Testis (tissue), 3 donors: ENCODE results near the gene FAM169A. TPM values are rescaled to one million over a fixed set of nuclear protein-coding genes. Genes with fewer than 3 reads are reported as not detected.
"Not testable (repeated sequence)": the region's sequence is repeated elsewhere in the genome, so short reads cannot be mapped to it uniquely, and the experiment has no call there.

Source experiments
- DNase-seq: peaks from one replicate; pipeline ENCODE4 v3.0.0-alpha.2; 2019
- H3K27ac ChIP-seq, 2 donors: fragments of 200-600 bp; sonication (generic); one replicate each; pipeline ENCODE4 v1.5.1; 2019
- H3K27me3 ChIP-seq: fragments of 200-600 bp; sonication (generic); one replicate; pipeline ENCODE4 v1.5.1; 2019
- H3K36me3 ChIP-seq: fragments of 200-600 bp; sonication (generic); one replicate; pipeline ENCODE4 v1.5.1; 2017; ENCODE audit warnings: low read depth; ENCODE audit errors: missing control alignments
- H3K4me1 ChIP-seq: fragments of 200-600 bp; sonication (generic); one replicate; pipeline ENCODE4 v1.5.1; 2019
- H3K4me3 ChIP-seq, 2 donors: fragments of 200-600 bp; sonication (generic); one replicate each; pipeline ENCODE4 v1.5.1; 2017 to 2019
- H3K9me3 ChIP-seq: fragments of 200-600 bp; sonication (generic); one replicate; pipeline ENCODE4 v1.5.1; 2017
- CTCF ChIP-seq, 3 experiments: fragments of 450-650 bp in 2 of 3; fragments of 200-600 bp in 1 of 3; sonication (generic) in 1 of 3; IDR thresholded peaks; one replicate each; pipeline ENCODE4 v1.5.1; 2016 to 2019; ENCODE audit warnings: antibody characterized with exemption in 3 of 3, mild to moderate bottlenecking in 2 of 3, moderate library complexity in 1 of 3
- POLR2A ChIP-seq: fragments of 450-650 bp; IDR thresholded peaks from one replicate; pipeline ENCODE4 v1.6.1; 2017; ENCODE audit warnings: antibody characterized with exemption, mild to moderate bottlenecking, moderate library complexity
- WGBS, 2 donors: methylation state at CpG; one replicate each; pipeline ENCODE4 v1.1.5; 2018; 5-methylcytosine and 5-hydroxymethylcytosine counted together
- intact Hi-C: fragments of 100-400 bp; cut with DNase I; formaldehyde crosslinking; loops from one replicate; pipeline ENCODE4 v1.15.1; 2023; ENCODE audit warnings: low total_unique reads
- polyA plus RNA-seq: library from polyadenylated mRNA; stranded (reverse); fragments of 350-450 nt; fragmentation: Illumina TruSeq; extraction: RNeasy Lipid Tissue Mini Kit (QIAGEN cat#74804); gene quantifications from one replicate; pipeline ENCODE4 v1.2.3, GENCODE V29; 2014; ENCODE audit warnings: low read depth, low replicate concordance; ENCODE audit not compliant: insufficient read depth
- total RNA-seq, 2 donors: library from RNA; depleted of rRNA; stranded (reverse); fragments of >200 nt; gene quantifications; one replicate each; pipeline ENCODE4 v1.2.3, GENCODE V29; 2016

The FAM169A gene
- total and polyA plus RNA-seq, 3 donors from 2014 or later: 25.1 to 69.2 (median 58.6) TPM

DNA sequence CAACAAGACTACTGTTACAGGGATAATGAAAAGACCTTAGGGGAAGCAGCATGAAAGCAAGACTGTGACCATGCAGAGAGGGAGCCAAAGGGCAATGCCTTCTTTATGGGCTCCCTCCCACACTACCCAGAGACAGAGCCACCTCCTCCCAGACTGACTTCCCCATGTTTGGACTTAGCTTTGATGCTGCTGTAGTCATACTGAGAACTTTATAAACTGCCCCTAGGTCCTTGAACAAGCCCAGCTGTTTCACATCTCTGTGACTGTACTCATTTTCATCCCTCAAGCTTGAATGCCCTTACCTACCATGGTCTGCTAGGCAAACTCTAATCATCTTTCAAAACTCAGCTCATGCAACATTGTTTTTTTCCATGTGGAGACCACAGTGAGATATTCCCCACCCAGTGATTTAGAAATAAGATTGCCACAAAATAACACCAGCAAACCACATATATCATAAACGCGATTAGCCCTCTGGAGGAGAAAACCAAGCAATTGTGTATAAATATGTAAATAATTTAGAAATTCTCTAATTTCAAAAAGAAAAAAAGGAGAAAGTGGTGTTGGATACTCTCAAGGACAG lies 23.4 kb upstream of the FAM169A start:
- Histone ChIP-seq H3K27ac (no peak overlapping the region), H3K36me3 (no peaks in the 10 kb centered on the region), H3K9me3 (no peaks in the 10 kb centered on the region), H3K4me1 (no peaks in the 10 kb centered on the region), H3K27me3 (no peaks in the 10 kb centered on the region), H3K4me3 (no peak overlapping the region)
- intact Hi-C loops: no loop called here
- no peak for TF ChIP-seq CTCF (IDR thresholded peaks at IDR 0.05)
- TF ChIP-seq POLR2A: no peak
- no peak for DNase-seq
- WGBS, 2 donors: 79 to 81% methylated on average over 2 of the region's 2 CpGs

DNA sequence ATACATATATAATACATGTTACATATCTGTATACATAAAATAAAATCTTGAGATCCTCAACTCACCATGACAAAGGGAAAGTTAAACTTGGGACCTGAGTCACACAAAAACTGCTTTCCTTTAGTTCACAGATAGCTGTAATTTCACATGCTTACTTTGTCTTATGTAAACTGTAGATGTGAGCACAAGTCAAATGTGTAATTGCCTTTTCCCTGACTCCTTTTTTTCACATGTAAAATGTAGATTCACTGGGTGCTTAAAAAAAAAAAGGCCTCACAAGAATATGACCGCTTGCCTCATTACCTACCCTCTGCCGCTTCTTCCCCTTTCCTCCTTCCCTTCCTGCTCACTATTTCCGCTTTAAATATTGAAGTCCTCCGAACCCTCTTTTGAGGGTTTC lies 21.9 kb upstream of the FAM169A start:
- Histone ChIP-seq H3K27me3 (no peaks in the 10 kb centered on the region), H3K4me3 (no peak overlapping the region), H3K27ac (no peak overlapping the region), H3K9me3 (no peaks in the 10 kb centered on the region), H3K4me1 (no peaks in the 10 kb centered on the region), H3K36me3 (no peaks in the 10 kb centered on the region)
- TF ChIP-seq POLR2A (no peak), CTCF (IDR thresholded peaks at IDR 0.05) (no peak)
- intact Hi-C loops: no loop called here
- DNase-seq: no peak
- 87 to 90% methylated on average over 4 of the region's 4 CpGs for WGBS, 2 donors

DNA sequence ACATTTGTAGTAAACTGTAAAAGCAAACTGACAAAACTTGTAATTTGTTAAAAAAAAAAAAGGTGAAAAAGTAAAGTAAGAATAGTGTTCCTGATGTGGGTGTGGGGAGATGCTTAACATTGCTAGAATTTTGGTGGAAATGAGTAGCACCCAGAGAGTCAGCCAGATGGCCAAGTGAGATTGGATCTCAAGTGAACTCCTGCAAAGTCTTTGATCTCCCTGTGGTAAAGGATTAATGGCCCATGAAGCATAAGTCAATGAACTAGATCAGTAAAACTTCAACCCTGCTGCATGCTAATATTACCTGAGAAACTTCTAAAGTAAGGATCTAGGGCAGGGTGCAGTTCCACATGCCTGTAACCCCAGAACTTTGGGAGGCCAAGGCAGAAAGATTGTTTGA lies 19.0 kb upstream of the FAM169A start:
- no peak overlapping the region for H3K27ac ChIP-seq
- TF ChIP-seq CTCF (IDR thresholded peaks at IDR 0.05) (no peak), POLR2A (no peak)
- no peaks in the 10 kb centered on the region for H3K4me1 ChIP-seq
- H3K27me3 ChIP-seq: no peaks in the 10 kb centered on the region
- H3K4me3 ChIP-seq: no peak overlapping the region
- H3K9me3 ChIP-seq: no peaks in the 10 kb centered on the region
- no peaks in the 10 kb centered on the region for H3K36me3 ChIP-seq
- intact Hi-C loops: no loop called here
- DNase-seq: no peak

GRCh38 chr5:74882379-74883134 lies 16.4 kb upstream of the FAM169A start:
- H3K9me3 ChIP-seq, H3K27me3 ChIP-seq, H3K27ac ChIP-seq, DNase-seq, H3K36me3 ChIP-seq, H3K4me3 ChIP-seq, intact Hi-C loops: not testable (repeated sequence)
- H3K4me1 ChIP-seq: peaks cover 18% of the 10 kb centered on the region
- WGBS, 2 donors: 69 to 74% methylated on average over 10 of the region's 10 CpGs

DNA sequence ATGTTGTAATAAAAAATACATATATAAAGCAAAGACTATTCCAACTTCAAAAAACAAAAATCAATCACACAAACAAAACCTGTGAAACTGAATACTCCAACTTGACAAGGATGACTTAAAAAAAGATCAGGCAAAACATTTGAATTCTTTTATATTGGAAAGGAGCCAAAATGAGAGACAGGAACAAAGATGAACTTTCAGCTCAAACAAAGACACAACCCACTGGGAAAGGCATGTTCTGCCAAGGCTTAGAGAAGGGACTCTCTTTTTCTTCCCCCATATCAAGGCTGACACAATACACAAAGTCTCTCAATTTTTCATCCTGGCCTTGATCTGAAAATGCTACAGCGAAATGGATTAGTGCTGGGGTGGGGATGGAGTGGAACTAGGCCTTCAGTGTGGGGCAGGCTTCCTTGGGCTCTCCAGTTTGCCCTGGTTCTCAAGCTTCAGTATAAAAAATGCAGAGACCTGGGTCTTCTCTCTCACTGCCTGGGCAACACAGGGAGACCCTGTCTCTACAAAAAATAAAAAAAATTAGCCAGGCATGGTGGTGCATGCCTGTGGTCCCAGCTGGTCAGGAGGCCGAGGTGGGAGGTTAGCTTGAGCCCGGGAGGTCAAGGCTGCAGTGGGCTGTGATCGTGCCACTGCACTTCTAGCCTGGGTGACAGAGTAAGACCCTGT lies 11.6 kb upstream of the FAM169A start:
- Histone ChIP-seq H3K4me1 (peaks cover 32% of the 10 kb centered on the region), H3K27ac (peak overlapping the region; percentile 62 to 84), H3K27me3 (no peaks in the 10 kb centered on the region), H3K9me3 (no peaks in the 10 kb centered on the region), H3K4me3 (no peak overlapping the region), H3K36me3 (no peaks in the 10 kb centered on the region)
- TF ChIP-seq CTCF (IDR thresholded peaks at IDR 0.05) (no peak), POLR2A (no peak)
- 46 to 50% methylated on average over 4 of the region's 4 CpGs for WGBS, 2 donors
- peak; percentile 63 for DNase-seq
- intact Hi-C loops: no loop called here
